SKM-1 treated with dmso at 0.1 percent for 144 hours (cell line): ENCODE measurements around the gene ATP2A1.
"Not testable (repeated sequence)": the region's sequence is repeated elsewhere in the genome, so short reads cannot be mapped to it uniquely, and the experiment has no call there.

ENCODE experiments used
- DNase-seq: peaks from one replicate; lab custom pipeline; 2025; ENCODE audit not compliant: unreplicated experiment; lab: John Stamatoyannopoulos, UW

The ATP2A1 gene

DNA sequence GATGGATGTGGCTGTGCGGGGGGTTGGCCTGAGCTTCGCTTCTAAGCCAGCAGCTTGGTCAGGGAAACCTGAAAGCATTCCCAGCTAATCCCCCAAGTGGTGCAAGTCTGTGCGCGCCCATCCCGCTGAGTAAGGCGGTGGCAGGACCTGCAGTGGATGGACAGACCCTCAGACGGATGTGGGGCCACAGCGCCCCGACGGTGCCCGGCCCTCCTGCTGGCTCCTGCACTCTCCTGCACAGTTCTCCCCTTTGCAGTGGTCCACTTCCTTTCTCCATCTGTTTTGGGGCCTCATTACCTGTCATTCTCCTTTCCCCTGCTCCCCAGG is 2.3 kb downstream of the ATP2A1 start:
- DNase-seq: no peak

DNA sequence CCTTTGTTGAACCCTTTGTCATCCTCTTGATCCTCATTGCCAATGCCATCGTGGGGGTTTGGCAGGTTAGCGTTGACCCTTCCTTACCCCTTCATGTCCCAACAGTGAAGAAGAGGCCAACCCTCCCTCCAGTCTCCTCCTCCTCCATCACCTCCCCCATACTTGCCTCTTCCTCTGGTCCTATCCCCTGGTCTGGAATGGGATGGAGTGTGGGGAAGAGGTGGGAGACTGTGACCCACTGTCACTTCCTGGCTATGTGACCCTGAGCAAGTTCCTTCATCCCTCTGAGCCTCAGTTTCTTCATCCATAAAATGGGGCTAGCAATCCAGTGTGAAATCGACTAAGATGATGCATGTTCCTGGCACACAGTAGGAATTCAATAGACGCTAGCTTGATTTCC is 2.7 kb downstream of the ATP2A1 start:
- DNase-seq: no peak

DNA sequence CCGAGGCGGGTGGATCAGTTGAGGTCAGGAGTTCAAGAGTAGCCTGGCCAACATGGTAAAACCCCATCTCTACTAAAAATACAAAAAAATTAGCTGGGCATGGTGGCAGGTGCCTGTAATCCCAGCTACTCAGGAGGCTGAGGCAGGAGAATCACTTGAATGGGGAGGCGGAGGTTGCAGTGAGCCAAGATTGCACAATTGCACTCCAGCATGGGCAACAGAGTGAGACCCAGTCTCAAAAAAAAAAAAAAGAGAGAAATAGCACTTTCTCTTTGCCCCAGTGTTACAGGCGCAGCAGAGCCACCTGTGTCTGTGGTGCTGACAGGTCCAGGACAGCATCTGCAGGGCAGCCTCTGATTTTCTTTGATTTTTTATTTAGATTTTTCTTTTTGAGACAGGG is 3.3 kb downstream of the ATP2A1 start:
- not testable (repeated sequence) for DNase-seq

DNA sequence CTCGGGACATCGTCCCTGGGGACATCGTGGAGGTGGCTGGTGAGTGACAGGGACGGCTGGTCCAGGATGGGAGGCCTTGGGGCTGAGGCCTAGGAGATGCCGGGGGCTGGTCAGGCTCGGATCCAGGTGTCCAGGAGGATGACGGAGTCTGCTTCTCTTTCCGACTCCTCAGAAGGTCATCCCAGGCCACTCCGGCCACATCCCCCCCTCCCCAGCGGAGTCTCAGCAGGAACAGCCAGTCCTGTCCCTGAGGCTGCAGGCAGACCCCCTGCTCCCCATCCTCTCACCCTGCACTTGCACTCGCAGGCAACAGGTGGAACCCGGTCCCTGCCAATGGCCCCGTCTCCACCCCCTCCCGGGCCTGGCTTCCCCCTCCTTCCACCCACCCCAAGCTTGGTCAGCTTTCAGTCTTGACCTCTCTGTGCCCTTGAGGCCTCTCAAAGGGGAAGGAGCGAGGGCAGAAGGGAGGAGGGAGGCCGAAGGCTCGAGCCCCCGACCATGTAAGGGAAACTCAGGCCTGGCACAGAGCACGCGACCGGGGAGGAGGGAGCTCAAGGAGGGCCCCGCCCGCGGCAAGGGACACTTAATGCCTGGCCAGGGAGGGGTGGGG is 4.4 kb downstream of the ATP2A1 start:
- DNase-seq: peak; percentile 9

DNA sequence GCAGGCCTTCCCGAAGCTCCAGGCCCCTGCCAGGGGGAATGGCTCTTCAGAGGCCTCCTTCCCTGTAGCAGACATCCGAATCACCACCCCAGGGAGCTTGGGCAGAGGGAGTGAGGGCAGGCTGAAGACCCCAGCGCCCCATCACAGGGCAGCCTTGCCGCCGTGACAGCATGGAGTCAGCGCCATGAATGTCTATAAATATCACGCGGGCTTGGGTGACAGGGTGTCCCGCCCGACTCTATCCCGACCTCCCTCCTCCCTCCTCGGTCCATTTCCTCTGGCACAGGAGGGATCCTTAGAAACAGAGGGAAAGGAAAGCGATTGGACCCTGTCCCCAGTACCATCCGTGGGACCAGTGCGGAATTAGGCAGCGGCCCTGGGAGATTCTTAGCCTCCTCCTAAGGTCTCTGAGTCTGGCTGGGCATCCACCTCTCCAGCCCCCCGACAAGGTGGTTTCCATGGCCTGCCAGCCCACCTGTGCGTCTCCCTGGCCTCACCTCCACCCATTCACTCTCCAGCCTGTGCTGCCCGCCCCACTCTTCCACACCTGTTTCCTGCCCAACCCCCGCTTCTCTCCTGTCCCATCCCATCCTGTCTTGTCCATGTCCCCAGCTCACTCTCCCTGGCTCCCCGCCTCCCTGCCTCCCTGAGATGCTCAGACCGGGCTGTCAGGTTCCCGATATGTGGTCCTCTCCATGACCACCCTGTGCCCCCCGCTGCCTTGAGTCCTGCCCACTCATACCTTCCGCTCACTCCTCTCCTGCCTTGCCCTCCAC is 5.1 kb downstream of the ATP2A1 start:
- no peak for DNase-seq

DNA sequence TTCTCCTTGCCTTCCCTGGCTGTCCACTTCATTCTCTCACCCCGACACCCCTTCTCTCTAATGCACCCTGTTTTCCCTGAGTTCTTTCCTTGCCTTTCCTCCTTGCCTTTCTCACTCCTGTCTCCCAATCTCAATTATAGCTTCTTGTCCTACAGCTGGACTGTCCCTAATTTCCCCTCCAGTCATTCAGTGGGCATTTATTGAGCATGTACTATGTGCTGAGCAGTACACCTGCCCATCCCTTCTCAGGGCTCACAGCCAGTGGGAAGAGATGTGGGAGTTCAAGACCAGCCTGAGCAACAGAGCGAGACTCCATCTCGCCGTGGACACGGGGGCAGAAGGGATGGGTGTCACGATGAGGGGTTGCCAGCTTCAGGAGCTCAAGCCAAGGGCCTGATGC is 5.8 kb downstream of the ATP2A1 start:
- DNase-seq: no peak

DNA sequence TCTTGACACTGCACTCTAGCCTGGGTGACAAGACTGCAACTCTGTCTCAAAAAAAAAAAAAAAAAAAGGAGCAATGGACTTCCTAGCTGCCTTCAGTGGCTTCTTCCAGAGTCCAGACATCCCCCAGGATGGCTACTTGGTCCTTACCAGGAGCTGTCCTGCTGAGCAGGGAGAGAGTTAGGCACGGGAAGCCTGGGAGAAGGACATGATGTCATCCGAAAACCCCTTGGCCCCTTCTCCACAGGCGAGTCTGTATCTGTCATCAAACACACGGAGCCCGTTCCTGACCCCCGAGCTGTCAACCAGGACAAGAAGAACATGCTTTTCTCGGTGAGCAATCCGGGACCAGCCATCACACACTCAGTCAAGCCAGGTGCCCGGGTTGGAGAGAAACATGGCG is 8.7 kb downstream of the ATP2A1 start:
- DNase-seq: no peak

DNA sequence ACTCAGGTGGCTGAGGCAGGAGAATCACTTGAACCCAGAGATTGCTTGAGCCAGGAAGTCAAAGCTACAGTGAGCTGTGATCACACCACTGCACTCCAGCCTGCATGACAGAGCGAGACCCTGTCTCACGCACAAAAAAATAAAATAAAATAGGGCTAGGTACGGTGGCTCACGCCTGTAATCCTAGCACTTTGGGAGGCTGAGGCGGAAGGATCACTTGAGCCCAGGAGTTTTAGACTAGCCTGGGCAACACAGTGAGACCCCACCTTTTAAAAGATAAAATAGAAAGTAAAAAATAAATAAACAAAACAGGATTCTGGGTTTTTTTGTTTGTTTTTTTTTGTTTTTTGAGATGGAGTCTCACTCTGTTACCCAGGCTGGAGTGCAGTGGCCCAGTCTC is 12.1 kb downstream of the ATP2A1 start:
- DNase-seq: not testable (repeated sequence)

DNA sequence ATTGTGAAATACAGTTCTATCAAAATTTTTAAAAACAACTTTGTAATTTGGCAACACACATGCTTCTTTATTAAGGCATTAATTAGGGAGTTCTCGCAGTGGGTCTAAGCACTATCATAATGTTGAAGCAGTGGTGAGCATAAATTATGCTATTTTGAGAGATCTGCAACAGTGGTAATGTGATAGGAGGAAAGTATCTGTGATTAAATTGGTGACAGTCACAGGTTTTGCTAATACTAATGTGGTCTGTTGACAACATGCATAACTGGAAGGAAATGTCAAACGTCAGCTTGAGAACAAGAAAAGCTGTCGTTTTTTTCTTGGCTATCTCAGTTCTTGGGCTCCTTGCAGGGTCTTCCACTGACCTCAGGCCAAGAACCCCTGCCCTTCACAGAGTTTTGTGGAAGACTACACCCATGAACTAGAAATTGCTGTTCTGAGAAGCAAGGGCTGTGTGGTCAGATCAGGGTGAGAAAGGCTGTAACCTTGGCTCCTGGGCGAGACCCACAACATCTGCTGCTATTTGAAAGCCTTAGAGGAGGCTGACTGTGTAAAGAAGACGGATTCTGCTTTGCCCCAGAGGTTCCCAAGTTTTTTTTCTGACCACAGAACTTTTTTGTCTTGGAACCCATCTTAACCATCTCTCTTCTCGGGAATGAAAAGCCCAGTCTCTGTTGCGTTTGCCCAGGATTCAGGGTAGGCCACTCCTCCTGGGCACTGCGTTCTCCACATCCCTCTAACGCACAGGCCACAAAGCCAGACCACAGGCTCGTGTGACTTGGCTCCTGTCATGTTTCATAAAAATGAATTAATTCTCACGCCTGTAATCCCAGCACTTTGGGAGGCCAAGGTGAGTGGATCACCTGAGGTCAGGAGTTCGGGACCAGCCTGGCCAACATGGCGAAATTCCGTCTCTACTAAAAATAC is 13.9 kb downstream of the ATP2A1 start:
- no peak for DNase-seq

DNA sequence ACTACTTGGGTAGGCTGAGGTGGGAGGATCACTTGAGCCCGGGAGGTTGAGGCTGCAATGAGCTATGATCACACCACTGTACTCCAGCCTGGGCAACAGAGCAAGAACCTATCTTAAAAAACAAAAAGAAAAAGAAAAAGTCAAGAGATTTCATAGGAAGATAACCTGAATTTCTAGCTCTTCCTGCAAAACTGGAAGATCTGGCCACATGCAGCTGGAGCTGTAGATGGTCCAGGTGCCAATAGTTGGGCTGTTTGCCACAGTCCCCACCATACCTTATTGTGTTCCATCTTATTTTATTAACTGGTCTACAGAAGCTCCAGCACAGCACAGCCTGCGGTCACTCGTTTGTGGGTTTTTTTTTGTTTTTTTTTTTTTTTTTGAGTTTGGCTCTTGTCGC is 15.0 kb downstream of the ATP2A1 start:
- no peak for DNase-seq

DNA sequence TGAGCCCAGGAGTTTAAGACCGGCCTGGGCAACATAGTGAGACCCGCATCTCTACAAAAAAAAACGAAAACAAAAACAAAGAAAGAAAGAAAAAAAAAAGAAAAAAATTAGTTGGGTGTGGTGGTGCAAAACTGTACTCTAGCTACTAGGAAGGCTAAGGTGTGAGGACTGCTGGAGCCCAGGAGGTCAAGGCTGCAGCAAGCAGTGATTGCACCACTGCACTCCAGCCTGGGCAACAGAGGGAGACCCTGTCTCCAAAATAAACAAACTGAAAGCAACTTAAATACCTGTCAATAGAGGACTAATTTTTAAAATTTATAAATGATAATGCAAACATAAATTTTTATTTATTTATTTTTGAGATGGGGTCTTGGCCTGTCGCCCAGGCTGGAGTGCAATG is 17.3 kb downstream of the ATP2A1 start:
- no peak for DNase-seq

DNA sequence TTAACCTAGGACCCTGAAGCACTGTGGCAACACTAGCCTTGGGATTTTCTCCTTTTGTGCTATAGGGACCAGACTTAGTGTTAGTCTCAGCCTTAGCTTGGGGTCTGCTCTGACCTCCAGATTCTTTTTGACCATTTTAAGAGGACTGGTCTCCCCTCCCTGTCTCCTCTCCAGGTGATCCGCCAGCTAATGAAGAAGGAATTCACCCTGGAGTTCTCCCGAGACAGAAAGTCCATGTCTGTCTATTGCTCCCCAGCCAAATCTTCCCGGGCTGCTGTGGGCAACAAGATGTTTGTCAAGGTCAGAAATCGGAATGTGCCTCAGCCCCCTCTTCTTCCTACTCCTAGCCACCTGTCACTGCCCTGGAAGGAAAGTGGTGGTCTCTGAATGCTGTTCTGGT is 19.5 kb downstream of the ATP2A1 start:
- DNase-seq: no peak

DNA sequence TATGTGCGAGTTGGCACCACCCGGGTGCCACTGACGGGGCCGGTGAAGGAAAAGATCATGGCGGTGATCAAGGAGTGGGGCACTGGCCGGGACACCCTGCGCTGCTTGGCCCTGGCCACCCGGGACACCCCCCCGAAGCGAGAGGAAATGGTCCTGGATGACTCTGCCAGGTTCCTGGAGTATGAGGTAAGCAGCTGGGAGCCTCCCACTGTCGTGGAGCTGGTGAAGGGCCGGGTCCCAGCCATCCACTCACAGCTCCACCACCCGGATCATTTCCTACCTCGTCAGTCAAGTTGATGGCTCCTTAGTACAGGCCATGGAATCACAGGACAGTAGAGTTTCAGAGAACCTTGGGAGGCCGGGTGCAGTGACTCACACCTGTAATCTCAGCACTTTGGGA is 20.0 kb downstream of the ATP2A1 start:
- no peak for DNase-seq

DNA sequence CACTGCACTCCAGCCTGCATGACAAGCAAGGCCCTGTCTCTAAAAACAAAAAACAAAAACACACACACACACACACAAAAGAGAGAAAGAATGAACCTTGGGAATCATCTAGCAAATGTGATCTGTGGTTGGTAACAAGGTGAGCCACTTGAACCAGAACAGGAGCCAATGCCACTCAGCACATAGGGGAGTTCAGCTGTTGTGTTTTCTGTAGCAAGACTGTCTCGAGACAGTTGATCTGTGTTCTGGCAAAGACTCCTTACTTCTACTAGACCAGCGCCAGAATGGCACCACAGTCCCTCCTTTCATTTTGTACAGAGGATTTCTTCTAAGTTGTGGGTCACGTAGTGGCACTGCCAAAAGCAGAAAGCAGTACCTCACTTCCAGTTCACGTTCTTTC is 20.7 kb downstream of the ATP2A1 start:
- DNase-seq: no peak

DNA sequence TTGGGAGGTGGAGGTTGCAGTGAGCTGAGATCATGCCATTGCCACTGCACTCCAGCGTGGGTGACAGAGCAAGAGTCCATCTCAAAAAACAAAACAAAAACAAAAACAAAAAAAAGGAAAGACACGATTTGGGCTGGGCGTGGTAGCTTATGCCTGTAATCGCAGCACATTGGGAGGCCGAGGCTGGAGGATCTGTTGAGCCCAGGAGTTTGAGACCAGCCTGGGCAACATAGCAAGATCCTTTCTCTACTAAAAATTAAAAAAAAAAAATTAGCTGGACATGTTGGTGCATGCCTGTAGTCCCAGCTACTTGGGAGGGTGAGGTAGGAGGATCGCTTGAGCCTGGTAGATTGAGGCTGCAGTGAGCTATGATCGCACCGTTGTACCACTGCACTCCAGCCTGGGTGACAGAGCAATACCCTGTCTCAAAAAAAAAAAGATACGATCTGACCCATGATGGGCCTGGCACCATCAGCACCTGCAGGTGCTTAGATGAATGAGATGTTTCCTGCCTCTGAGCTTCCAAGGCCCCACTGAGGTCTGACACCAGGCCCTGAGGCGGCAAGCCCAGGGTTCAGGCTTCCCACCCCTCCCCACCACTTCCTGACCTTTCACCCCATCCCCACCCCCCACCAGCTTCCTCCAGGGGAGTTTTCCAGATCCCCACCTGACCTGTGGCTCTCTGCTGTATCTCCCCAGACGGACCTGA is 21.7 kb downstream of the ATP2A1 start:
- DNase-seq: no peak

DNA sequence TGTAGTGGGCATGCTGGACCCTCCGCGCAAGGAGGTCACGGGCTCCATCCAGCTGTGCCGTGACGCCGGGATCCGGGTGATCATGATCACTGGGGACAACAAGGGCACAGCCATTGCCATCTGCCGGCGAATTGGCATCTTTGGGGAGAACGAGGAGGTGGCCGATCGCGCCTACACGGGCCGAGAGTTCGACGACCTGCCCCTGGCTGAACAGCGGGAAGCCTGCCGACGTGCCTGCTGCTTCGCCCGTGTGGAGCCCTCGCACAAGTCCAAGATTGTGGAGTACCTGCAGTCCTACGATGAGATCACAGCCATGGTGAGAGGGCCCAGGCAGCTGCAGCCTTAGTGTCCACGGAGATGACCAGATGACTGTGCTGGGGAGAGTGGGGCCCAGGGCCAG is 22.3 kb downstream of the ATP2A1 start:
- DNase-seq: no peak

DNA sequence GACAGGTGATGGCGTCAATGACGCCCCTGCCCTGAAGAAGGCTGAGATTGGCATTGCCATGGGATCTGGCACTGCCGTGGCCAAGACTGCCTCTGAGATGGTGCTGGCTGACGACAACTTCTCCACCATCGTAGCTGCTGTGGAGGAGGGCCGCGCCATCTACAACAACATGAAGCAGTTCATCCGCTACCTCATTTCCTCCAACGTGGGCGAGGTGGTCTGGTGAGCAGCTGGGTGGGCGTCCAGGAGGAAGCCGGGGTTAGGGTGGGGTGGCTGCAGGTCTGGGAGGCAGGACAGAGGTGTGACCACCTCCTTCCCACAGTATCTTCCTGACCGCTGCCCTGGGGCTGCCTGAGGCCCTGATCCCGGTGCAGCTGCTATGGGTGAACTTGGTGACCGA is 23.6 kb downstream of the ATP2A1 start:
- DNase-seq: no peak

DNA sequence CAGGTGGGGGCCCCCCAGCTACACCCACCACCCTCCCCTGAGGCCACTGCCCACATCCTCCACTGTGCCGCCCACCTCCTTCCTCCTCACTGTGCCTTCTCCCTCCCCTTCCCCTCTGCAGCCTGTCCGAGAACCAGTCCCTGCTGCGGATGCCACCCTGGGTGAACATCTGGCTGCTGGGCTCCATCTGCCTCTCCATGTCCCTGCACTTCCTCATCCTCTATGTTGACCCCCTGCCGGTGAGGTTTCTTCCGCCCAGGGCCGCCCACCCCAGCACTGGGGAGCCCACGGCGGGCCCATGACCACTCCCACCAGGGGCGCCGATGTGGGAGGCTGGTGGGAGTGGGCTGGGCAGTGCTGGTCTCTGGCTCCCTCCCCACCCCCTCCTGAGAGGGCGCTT is 24.6 kb downstream of the ATP2A1 start:
- DNase-seq: no peak

DNA sequence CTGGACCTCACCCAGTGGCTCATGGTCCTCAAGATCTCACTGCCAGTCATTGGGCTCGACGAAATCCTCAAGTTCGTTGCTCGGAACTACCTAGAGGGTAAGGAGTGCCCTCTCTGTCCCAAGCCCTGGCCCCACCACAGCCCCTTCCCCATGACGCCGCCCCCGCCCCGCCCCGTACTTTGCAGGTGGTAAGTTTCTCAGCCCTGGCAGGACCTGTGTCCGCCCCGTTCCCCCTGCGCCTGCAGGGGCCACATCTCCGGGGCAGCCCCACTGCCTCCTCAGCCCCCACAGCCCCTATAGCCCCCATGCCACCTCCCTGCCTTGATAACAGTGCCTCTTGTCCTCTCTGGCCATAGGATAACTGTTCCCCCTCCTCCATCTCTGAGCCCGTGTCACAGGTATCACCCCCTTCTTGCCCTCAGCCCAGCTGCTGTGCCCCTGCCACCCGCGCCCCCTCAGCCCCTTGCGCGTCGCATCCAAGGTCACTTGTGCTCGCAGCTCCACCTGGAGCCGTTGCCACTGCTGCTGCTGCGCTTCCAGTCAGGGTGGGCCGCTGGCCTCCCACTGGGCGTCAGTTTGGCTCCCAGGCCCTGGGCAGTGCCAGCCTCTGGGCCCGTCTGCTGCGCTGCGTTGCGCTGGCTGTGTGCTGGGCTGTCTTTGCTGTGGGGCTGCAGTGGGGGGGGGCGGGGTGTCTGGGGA is 25.2 kb downstream of the ATP2A1 start:
- DNase-seq: no peak

DNA sequence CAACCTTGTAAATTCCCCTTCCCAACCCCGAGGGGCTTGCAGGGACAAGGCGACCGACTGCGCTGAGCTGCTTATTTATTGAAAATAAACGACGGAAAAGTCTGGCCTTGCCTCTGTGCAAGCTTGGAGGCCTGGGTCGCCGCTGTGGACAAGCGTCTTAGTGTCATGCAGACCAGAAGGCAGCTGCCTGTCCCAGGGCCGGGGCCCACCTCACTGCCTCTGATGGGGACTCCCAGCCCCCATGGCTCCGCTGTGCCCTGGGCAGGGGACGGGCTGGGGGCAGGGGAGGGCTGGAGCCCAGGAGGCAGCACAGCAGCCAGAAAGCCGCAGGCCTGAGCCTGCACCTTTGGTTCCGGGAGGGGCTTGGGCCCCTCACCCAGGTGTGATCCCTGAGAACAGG is 26.1 kb downstream of the ATP2A1 start:
- DNase-seq: no peak

DNA sequence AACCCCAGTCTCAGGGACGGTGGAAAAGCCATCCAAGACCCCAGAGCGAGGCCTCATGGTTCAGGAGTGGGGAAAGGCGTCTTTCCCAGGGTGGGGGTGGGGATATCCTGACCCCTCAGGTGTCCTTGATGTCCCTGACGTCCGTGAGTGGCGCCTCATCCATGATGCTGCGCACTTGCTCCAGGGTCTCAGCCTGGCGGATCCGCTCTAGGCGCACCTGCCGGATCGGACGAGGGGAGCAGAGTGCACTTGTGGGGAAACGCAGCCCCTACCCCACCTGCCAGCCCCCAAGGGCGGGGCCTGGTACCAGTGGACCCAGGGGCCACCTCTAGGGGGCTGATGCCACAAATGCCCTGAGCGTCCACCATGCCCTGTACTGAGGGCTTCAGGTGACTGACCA is 26.5 kb downstream of the ATP2A1 start:
- no peak for DNase-seq
